GM23338 (cell line): ENCODE results near the gene TPD52L2.

Experiments
- CREB1 ChIP-seq: fragments of 250-450 bp; sonication (Bioruptor Pico); IDR thresholded peaks from 2 replicates; pipeline ENCODE4 v1.5.0; 2020; ENCODE audit warnings: low read depth, mild to moderate bottlenecking, moderate library complexity
- CTCF ChIP-seq, 2 experiments: fragments of 200-600 bp in 1 of 2; sonication (generic) in 1 of 2; conservative IDR thresholded peaks; 2 replicates each; pipeline versions ENCODE4 v1.5.1 to v1.6.1; 2016 to 2017; ENCODE audit warnings: antibody characterized with exemption in 2 of 2, low read depth in 2 of 2, mild to moderate bottlenecking in 2 of 2, moderate library complexity in 1 of 2
- EZH2 ChIP-seq: fragments of 200-600 bp; sonication (generic); IDR thresholded peaks from one replicate; pipeline ENCODE4 v1.8.0; 2017; ENCODE audit warnings: antibody characterized with exemption, mild to moderate bottlenecking, low read depth; ENCODE audit not compliant: unreplicated experiment
- EZH2phosphoT487 ChIP-seq: fragments of 200-600 bp; sonication (generic); IDR thresholded peaks from one replicate; pipeline ENCODE4 v1.8.1; 2018; ENCODE audit warnings: antibody characterized with exemption; ENCODE audit not compliant: unreplicated experiment
- REST ChIP-seq: IDR thresholded peaks from one replicate; pipeline ENCODE4 v1.6.1; 2018; ENCODE audit warnings: antibody characterized with exemption; ENCODE audit not compliant: unreplicated experiment

DNA sequence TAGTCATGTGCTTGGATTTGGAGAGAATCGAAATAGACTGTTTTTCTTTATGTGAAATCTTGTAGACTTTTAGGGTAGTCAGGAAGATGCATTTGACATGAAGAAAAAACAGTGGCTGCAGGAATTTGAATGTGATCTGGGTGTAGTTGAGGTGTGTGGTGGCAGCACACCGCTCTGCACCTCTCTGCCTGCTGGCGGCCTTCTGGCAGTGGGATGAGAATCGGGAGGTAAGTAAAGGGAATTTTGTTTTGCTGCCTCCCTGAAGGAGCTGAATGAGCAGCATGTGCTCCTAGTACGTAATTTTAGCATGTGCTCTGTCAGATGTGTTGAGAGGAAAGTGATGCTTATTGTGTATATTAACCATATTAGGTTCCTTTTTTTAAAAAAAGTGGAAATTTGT is 3.2 kb downstream of the TPD52L2 start:
- TF ChIP-seq CTCF (conservative IDR thresholded peaks at IDR 0.05; ENCODE audit: low read depth in 2 of 2) (no peak), REST (no peak), CREB1 (no peak), EZH2 (no peak), EZH2phosphoT487 (no peak)
